ENCODE data around the gene GDI1. TPM values are rescaled to one million over a fixed set of nuclear protein-coding genes. Genes with fewer than 3 reads are reported as not detected.

Gene GDI1
- total and polyA plus RNA-seq, 9 of the 15 experiments (the other 6 are each of a cell fraction or from before 2014, with no cell fraction given): 0.97 to 82.6 (median 37.5) TPM

DNA sequence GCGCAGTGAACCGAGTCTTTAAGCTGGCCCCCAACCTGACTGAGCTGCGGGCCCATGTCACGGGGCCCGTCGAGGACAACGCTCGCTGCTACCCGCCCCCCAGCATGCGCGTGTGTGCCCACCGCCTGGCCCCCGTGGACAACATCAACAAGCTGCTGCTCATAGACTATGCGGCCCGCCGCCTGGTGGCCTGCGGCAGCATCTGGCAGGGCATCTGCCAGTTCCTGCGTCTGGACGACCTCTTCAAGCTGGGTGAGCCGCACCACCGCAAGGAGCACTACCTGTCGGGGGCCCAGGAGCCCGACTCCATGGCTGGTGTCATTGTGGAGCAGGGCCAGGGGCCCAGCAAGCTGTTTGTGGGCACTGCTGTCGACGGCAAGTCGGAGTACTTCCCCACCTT, 23.4 kb downstream of the GDI1 start:
- 0 out of 2 replicates have a peak overlapping the region, but pooled peaks have one; percentile 81 for H3K4me2 ChIP-seq (ENCODE audit: insufficient read depth, low read length)
- no peaks in the 10 kb centered on the region for H3K9me1 ChIP-seq (ENCODE audit: control insufficient read depth, insufficient read depth, low read length)
- no peak overlapping the region for H2AFZ ChIP-seq (ENCODE audit: low read depth, low read length)
- ChIA-PET POLR2A (interaction anchor here (0.6 to 2.9 kb wide), 3 partner anchors 12 to 62 kb away, joined by 3 to 10 read pairs (median 3); partner anchors contain the start of gene RPL10), CTCF (ENCODE audit: low intra/inter-chr PET ratio) (no interaction called here)
- TF ChIP-seq ZNF232 (CRISPR knock-in tag; IDR thresholded peaks at IDR 0.05) (no peak), ERF (CRISPR knock-in tag; IDR thresholded peaks at IDR 0.05) (no peak), HEY1 (CRISPR knock-in tag; IDR thresholded peaks at IDR 0.05; ENCODE audit: borderline replicate concordance) (no peak), CBFA2T3 (IDR thresholded peaks at IDR 0.05) (no peak), ZNF165 (CRISPR knock-in tag; IDR thresholded peaks at IDR 0.05; ENCODE audit: borderline replicate concordance) (no peak)
- TF ChIP-seq, protein P1, sequence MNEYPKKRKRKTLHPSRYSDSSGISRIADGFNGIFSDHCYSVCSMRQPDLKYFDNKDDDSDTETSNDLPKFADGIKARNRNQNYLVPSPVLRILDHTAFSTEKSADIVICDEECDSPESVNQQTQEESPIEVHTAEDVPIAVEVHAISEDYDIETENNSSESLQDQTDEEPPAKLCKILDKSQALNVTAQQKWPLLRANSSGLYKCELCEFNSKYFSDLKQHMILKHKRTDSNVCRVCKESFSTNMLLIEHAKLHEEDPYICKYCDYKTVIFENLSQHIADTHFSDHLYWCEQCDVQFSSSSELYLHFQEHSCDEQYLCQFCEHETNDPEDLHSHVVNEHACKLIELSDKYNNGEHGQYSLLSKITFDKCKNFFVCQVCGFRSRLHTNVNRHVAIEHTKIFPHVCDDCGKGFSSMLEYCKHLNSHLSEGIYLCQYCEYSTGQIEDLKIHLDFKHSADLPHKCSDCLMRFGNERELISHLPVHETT (CRISPR knock-in tag; conservative IDR thresholded peaks at IDR 0.05 in 1 of 2, IDR thresholded peaks at IDR 0.05 in 1 of 2): no peak
- TF ChIP-seq, protein P2, sequence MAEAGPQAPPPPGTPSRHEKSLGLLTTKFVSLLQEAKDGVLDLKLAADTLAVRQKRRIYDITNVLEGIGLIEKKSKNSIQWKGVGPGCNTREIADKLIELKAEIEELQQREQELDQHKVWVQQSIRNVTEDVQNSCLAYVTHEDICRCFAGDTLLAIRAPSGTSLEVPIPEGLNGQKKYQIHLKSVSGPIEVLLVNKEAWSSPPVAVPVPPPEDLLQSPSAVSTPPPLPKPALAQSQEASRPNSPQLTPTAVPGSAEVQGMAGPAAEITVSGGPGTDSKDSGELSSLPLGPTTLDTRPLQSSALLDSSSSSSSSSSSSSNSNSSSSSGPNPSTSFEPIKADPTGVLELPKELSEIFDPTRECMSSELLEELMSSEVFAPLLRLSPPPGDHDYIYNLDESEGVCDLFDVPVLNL (CRISPR knock-in tag; IDR thresholded peaks at IDR 0.05; ENCODE audit: low read depth): no peak
- H3K4me1 ChIP-seq (replicated peaks in 1 of 2; ENCODE audit: control insufficient read depth in 2 of 2, insufficient read depth in 2 of 2, low read length in 2 of 2): peaks cover 7 to 50% of the 10 kb centered on the region in 2 experiments; a peak in 3 of 5 replicates
- BruUV-seq (replicated peaks): no TSS peak
- H4K20me1 ChIP-seq (replicated peaks; ENCODE audit: control insufficient read depth, insufficient read depth, low read length): peaks cover 3% of the 10 kb centered on the region; the same call in 1 of the 2 replicates
- in situ Hi-C loops (cut with MboI): no loop called here
- FAIRE-seq (no peak), DNase-seq (ENCODE audit: extremely low read depth in 1 of 4, low spot score in 3 of 4) (no peak), ATAC-seq (no peak)
- intact Hi-C loops (cut with micrococcal nuclease): no loop called here
- H3K27me3 ChIP-seq (ENCODE audit: control insufficient read depth in 2 of 2, insufficient read depth in 2 of 2, low read length in 2 of 2): no peaks in the 10 kb centered on the region
- 92% methylated on average over 12 of the region's 26 CpGs for WGBS (ENCODE audit: insufficient coverage, low coverage, missing lambda C conversion rate)
- H3K9ac ChIP-seq (ENCODE audit: insufficient read depth in 1 of 2, low read depth in 2 of 2, low read length in 2 of 2): peak overlapping the region in 1 of 2 experiments; percentile 92; a peak in 2 of 4 replicates
- H3K27ac ChIP-seq (ENCODE audit: extremely low read depth, low read depth, low read length): no peak overlapping the region
- no peaks in the 10 kb centered on the region for H3K9me3 ChIP-seq (replicated peaks; ENCODE audit: control insufficient read depth, insufficient read depth, low read depth, low read length)
- peaks cover 45% of the 10 kb centered on the region; the same call in 2 of the 3 replicates for H3K36me3 ChIP-seq (ENCODE audit: control insufficient read depth, insufficient read depth, low read length)
- no peak overlapping the region; the same call in 1 of the 2 replicates for H3K4me3 ChIP-seq
- H3K79me2 ChIP-seq (ENCODE audit: control insufficient read depth, insufficient read depth, low read length): peaks cover 30% of the 10 kb centered on the region
